ENCODE results near the gene TMEM80. TPM values are rescaled to one million over a fixed set of nuclear protein-coding genes. Genes with fewer than 3 reads are reported as not detected.

TMEM80 gene
- total and polyA plus RNA-seq, 2 of the 8 experiments (the other 6 are each of a cell fraction or from before 2014, with no cell fraction given), result 8.0 to 16.3 TPM

DNA sequence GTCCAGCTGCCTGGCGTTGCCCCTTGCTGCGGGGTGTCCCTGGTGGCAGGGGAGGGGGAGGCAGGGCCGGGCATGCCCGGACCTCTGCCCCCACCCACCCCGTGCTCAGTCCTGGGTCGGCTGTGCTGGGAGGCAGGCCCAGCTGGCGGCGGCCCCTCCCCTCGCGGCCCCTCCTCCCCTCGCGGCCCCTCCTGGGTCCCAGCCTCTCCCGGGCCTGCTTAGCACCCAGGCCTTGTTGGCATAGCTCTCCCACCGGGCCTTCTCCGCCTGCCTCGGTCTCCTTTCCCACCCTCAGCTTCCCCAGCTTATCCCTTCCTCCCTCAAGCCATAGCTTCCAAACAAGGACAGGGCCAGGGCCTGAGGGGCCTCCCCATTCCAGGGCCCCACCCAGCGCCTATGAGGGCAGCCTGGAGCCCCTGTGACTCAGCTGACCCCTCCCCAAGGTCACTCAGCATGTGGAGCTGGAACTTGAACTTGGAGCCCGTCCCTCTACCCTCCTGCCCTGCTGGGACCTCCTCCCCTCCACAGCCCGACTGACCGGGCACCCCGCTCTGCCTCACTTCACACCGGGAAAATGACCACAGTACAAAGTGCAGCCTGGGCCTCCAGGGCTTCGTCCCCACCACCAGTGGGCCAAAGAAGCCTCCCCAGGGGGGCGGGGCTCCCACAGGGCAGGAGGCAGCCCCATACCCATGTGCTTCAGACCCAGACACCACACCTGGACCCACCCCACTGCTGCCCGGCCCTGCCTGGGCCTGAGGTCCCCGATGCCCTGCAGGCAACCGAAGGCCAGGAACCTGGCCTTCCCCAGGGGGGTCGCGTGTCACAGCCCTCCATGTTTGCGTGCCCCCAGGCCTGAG is 11.6 kb downstream of the TMEM80 start:
- peak overlapping the region; percentile 90; the same call in 1 of the 2 replicates for H2BK20ac ChIP-seq (ENCODE audit: low read length)
- DNase-seq (ENCODE audit: low read depth in 1 of 2, low spot score in 2 of 2) (no peak), FAIRE-seq (no peak)
- POLR2A ChIA-PET (ENCODE audit: partially characterized antibody), result interaction anchor here (0.8 to 2.2 kb wide), 10 partner anchors 12 to 83 kb away, joined by 3 to 16 read pairs (median 4); partner anchors contain the start of genes CDHR5, DEAF1, TALDO1 and TMEM80
- no peaks in the 10 kb centered on the region for H3K9me3 ChIP-seq (ENCODE audit: insufficient read depth in 2 of 2, low read depth in 1 of 2, low read length in 1 of 2)
- no peaks in the 10 kb centered on the region for H3K27me3 ChIP-seq (replicated peaks in 1 of 4; ENCODE audit: control insufficient read depth in 3 of 4, extremely low read depth in 1 of 4, insufficient read depth in 3 of 4, low read length in 3 of 4)
- H3K27ac ChIP-seq (ENCODE audit: low read depth, low read length), result no peak overlapping the region
- no peaks in the 10 kb centered on the region for H3K79me2 ChIP-seq (ENCODE audit: control insufficient read depth in 1 of 2, insufficient read depth in 2 of 2, low read length in 2 of 2)
- peak overlapping the region; percentile 94 for H4K91ac ChIP-seq (replicated peaks; ENCODE audit: insufficient read length, low read length)
- H3K4me1 ChIP-seq (replicated peaks in 1 of 4; ENCODE audit: control insufficient read depth in 3 of 4, insufficient read depth in 4 of 4, low read length in 3 of 4), result peaks cover 0 to 48% (median 33%) of the 10 kb centered on the region in 4 experiments; a peak in 6 of 7 replicates
- peak overlapping the region; percentile 95; the same call in 1 of the 2 replicates for H2BK15ac ChIP-seq (ENCODE audit: low read length)
- no peaks in the 10 kb centered on the region for H3K79me1 ChIP-seq (ENCODE audit: low read depth, low read length)
- H3K23ac ChIP-seq (ENCODE audit: insufficient read length), result no peak overlapping the region
- H2BK12ac ChIP-seq (ENCODE audit: low read depth, low read length), result peak overlapping the region; percentile 68; the same call in 1 of the 2 replicates
- peak overlapping the region; percentile 77; the same call in 1 of the 2 replicates for H2AK5ac ChIP-seq (ENCODE audit: low read depth, low read length)
- no peaks in the 10 kb centered on the region; a peak in 1 of 8 replicates for H3K36me3 ChIP-seq (ENCODE audit: control insufficient read depth in 2 of 4, insufficient read depth in 4 of 4, low read length in 3 of 4)
- peak overlapping the region; percentile 4; the same call in 1 of the 2 replicates for H4K8ac ChIP-seq (ENCODE audit: extremely low read depth, insufficient read depth, low read length)
- peak overlapping the region; percentile 38 to 64 (median 49) for H3K4me3 ChIP-seq (ENCODE audit: extremely low read depth in 1 of 4, insufficient read depth in 2 of 4, low read depth in 3 of 4, low read length in 4 of 4)
- H3K9ac ChIP-seq (replicated peaks in 1 of 4; ENCODE audit: extremely low read depth in 1 of 4, low read depth in 3 of 4, low read length in 3 of 4), result no peak overlapping the region; a peak in 1 of 7 replicates
- whole genome bisulfite sequencing, 2 experiments (ENCODE audit: extremely low coverage in 1 of 2, insufficient coverage in 1 of 2, insufficient read length in 1 of 2, insufficient replicate concordance in 2 of 2, low coverage in 1 of 2, low lambda C conversion rate in 2 of 2, missing lambda C conversion rate in 1 of 2), result 73% methylated on average over 17 of the region's 30 CpGs; no CpG with 5 or more reads in 1 of the 2 experiments
- H3K14ac ChIP-seq (ENCODE audit: insufficient read length), result no peak overlapping the region
- H2AFZ ChIP-seq (ENCODE audit: low read length), result no peak overlapping the region
- H3K56ac ChIP-seq (replicated peaks; ENCODE audit: insufficient read length, low read depth, low read length), result peak overlapping the region; percentile 47
- peak overlapping the region; percentile 38 for H4K5ac ChIP-seq (ENCODE audit: insufficient read length, low read depth, low read length)
- H2BK5ac ChIP-seq (ENCODE audit: low read depth, low read length), result peak overlapping the region; percentile 83; the same call in 1 of the 2 replicates
- H2BK120ac ChIP-seq (replicated peaks; ENCODE audit: low read depth, low read length), result no peak overlapping the region
- CTCF ChIA-PET (ENCODE audit: partially characterized antibody), result interaction anchor here (0.7 to 3.6 kb wide), 10 partner anchors 9 to 79 kb away, joined by 3 to 22 read pairs (median 4); partner anchors contain the start of genes DEAF1 and TMEM80
- H3K18ac ChIP-seq (ENCODE audit: extremely low read depth, low read length), result peak overlapping the region; percentile 71
- no peak overlapping the region for H3K4ac ChIP-seq (replicated peaks; ENCODE audit: insufficient read length, low read depth, low read length)
- H3K23me2 ChIP-seq (ENCODE audit: low read depth, low read length), result peaks cover 8% of the 10 kb centered on the region; the same call in 1 of the 2 replicates
- H4K20me1 ChIP-seq (replicated peaks in 1 of 2; ENCODE audit: control insufficient read depth in 1 of 2, insufficient read depth in 2 of 2, low read length in 2 of 2), result peaks cover 1 to 2% of the 10 kb centered on the region in 2 experiments
- peak overlapping the region; percentile 62 to 85 for H3K4me2 ChIP-seq (ENCODE audit: insufficient read depth in 1 of 2, low read depth in 2 of 2, low read length in 2 of 2)
- TF ChIP-seq RFX5 (IDR thresholded peaks at IDR 0.05; ENCODE audit: borderline replicate concordance, low read depth, low read length) (no peak), YY1 (IDR thresholded peaks at IDR 0.05; ENCODE audit: low read depth, low read length) (no peak), TCF12 (IDR thresholded peaks at IDR 0.05; ENCODE audit: low read depth, low read length) (no peak), SP1 (IDR thresholded peaks at IDR 0.05; ENCODE audit: low read depth, low read length) (no peak), RNF2 (IDR thresholded peaks at IDR 0.05; ENCODE audit: borderline replicate concordance, low read depth, low read length, missing control alignments, poor library complexity, severe bottlenecking) (no peak), CEBPB (IDR thresholded peaks at IDR 0.05; ENCODE audit: low read depth, low read length) (no peak), JUND (IDR thresholded peaks at IDR 0.05; ENCODE audit: low read length) (no peak), E2F6 (IDR thresholded peaks at IDR 0.05) (no peak), SIN3A (conservative IDR thresholded peaks at IDR 0.05 in 1 of 2, IDR thresholded peaks at IDR 0.05 in 1 of 2; ENCODE audit: low read depth in 1 of 2, low read length in 2 of 2) (no peak), RXRA (IDR thresholded peaks at IDR 0.05; ENCODE audit: insufficient read depth, low read depth, low read length) (no peak)
